IPS DF 19.7 (cell line): ENCODE results near the gene REXO1.

Experiments
- DNase-seq: peaks from one replicate; pipeline ENCODE4 v3.0.0-alpha.2; 2013; ENCODE audit warnings: low read depth, low spot score

REXO1 gene

DNA sequence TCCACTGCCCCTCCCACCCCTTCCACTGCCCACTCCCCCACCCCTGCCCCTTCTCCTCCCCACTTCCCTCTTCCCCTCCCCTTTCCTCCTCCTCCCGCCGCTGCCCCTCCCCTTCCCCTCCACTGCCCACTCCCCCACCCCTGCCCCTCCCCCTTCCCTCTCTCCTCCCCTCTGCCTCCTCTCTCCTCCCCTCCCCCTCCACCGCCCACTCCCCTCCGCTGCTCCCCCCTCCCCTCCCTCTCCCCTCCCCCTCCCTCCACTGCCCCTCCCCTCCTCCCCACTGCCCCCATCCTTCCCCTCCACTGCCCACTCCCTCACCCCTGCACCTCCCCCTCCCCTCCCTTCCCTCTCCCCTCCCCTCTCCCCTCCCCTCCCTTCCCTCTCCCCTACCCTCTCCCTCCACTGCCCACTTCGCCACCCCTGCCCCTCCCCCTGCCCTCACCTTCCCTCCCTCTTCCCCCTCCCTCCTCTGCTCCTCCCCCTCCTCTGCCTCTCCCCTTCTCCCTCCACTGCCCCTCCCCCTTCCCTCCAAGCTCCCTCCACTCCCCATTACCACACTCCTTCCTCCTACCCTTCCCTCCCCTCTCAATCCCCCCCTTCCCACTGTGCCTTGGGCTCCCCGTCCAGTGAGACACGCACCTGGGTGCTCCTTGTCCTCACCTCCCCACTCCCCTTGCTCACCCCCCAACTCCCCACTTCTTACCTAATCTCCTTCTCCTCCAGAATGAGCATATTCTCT, 58.1 kb downstream of the REXO1 start:
- DNase-seq, result no peak

- DNase-seq, result no peak
Observed at GRCh38 chr19:1789261-1790041, 58.8 kb downstream of the REXO1 start.

- DNase-seq, result no peak
Observed at GRCh38 chr19:1787116-1787515, 61.2 kb downstream of the REXO1 start.

GRCh38 chr19:1786668-1787067, 61.6 kb downstream of the REXO1 start:
- no peak for DNase-seq

GRCh38 chr19:1785310-1785709, 63.0 kb downstream of the REXO1 start:
- DNase-seq, result no peak

DNA sequence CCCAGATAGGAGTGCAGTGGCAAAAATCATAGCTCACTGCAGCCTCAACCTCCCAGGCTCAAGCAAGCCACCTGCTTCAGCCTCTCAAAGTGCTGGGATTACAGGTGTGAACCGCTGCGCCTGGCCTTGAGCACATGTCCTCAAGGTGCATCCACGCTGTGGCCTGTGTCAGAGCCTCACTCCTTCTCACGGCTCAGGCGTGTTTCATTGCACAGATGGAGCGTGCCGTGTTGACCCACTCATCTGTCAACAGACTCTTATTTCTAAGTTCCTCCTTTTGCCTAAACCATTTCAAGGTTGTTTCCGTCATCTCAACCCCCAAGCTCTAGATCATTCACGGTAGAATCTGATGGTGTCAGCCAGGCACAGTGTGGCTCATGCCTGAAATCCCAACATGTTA, 64.4 kb downstream of the REXO1 start:
- DNase-seq, result no peak

DNA sequence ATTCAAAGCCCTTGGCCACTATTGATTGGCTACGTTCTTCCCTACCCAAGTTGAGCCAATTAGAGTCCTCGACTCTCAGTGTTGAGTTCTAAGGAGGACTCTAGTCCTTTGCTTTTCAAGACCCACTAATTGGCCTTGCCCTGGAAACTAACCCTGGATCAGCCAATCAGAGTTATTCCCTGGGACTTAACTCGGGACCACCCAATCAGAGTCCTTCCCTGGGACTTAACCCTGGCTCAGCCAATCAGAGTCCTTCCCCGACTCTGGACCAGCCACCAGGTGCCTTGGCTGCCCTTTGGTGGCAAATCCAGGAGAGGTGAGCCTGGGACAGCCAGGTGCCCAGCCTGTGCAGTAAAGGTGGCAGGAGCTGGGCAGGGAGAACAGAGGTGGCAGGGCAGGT, 64.9 kb downstream of the REXO1 start:
- DNase-seq, result no peak

DNA sequence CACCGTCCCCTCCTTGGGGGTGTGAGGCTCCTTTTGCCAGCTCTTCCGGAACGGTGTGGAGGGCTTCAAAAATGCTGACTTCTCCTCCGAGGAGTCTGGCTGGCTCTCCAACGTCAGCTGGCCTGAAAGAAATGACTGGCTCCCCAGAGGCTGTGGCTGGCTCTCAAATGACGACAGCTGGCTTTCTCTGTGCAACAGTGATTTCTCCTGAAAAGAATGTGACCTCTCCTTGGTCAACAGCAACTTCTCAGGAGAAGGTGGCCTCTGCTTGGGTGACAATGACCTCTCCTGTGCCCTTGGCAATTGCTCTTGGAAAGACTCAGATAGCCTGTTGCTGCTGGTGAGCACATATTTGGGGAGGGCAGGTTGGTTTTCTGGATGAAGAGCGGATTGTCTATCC, 65.8 kb downstream of the REXO1 start:
- DNase-seq, result no peak

GRCh38 chr19:1780272-1780958, 67.9 kb downstream of the REXO1 start:
- no peak for DNase-seq

- no peak for DNase-seq
Observed at GRCh38 chr19:1779574-1779973, 68.7 kb downstream of the REXO1 start.

GRCh38 chr19:1777149-1777548, 71.1 kb downstream of the REXO1 start:
- DNase-seq, result no peak

GRCh38 chr19:1776606-1777147, 71.6 kb downstream of the REXO1 start:
- DNase-seq, result no peak

DNA sequence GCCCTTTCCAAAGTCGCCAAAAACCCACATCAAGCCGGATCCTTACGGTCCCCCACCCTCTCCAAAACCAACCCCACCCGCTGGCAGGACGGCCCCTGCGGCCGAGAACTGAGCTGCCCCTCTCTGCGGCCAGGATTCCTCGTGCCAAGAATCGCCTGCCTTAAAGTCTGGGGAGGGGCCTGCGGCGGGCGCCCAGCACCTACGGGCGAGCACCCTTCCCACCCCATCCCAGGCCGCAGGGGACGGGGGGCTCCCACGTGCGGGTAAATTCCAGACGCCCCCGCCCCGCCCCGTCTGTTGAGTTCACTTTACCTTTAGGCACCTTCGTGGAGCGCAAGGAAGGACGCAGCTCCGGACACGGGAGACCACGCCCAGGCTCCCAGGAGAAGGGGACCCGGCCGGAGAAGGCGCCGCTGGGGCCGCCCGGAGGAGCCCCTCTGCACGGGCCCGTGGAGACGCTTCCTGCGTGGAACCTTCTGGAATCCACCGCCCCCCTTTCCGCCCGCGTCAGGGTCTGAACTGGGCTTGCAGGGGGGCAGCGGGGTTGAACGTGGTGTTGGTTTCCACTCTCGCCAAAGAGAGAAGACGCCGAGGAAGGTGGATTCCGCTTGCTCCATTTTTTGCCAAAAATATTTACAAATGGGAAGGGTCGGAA, 72.2 kb downstream of the REXO1 start:
- DNase-seq, result no peak

DNA sequence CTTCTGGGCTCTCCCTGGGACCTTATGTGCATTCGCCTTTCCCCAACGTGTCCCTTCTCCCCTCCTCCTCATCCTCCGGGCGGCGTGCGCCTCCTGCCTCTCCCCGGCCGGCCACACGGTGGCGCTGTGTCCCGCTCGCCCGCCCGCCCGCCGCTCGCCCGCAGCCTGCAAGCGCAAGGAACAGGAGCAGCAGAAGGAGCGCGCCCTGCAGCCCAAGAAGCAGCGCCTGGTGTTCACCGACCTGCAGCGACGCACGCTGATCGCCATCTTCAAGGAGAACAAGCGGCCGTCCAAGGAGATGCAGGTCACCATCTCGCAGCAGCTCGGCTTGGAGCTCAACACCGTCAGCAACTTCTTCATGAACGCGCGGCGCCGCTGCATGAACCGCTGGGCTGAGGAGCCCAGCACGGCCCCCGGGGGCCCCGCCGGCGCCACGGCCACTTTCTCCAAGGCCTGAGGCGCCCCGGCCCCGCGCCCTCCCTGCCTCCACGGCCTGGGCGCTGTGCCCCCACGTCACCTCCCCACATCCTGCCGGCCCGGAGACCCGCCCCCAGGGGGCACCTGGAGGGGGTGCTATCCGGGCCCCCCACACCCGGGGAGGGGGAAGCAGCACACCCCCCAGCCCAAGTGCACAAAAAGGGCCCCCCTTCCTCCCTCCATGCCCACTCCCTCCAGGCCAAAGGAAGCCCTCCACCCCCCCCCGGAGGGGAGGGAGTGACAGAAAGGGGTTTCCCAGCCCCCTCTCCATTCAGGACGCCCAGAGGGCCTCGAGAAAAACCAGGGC, 73.1 kb downstream of the REXO1 start:
- DNase-seq, result no peak

DNA sequence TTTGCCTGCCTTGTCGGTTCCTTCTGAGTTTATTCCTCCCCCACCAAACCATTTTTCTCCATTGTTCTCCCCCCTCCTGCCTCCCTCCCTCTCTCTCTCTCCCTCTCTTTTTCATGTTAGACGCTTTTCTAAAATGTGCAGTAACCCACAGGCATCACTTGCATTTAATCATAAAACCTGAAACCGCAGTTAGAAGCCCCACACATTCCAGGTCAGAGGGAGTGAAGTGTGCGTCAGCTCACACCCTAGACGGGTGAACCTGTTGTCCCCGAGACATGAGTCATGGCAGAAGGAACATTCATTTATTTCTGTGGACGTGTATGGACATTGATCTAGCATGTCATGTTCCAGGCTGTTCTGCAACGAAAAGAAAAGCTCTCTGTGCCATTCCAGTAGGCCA, 75.1 kb downstream of the REXO1 start:
- DNase-seq, result no peak

- DNase-seq, result no peak
Observed at GRCh38 chr19:1770866-1771576, 77.3 kb downstream of the REXO1 start.

DNA sequence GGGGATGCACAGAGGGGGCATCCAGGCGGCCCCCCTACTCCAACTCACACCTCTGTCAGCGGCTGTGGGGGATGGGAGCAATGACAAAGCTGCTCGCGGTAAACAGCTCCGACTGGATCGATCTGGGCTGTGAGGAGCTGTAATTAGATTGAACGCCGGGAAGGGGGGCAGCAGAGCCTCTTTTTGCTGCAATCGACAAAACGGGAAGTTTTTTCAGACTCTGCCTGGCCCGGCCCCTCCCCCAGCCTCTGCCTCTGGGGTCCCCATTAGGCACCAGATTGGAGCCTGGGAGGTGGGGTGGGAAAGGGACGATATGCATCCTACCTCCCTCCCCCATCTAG, 78.7 kb downstream of the REXO1 start:
- DNase-seq, result no peak

DNA sequence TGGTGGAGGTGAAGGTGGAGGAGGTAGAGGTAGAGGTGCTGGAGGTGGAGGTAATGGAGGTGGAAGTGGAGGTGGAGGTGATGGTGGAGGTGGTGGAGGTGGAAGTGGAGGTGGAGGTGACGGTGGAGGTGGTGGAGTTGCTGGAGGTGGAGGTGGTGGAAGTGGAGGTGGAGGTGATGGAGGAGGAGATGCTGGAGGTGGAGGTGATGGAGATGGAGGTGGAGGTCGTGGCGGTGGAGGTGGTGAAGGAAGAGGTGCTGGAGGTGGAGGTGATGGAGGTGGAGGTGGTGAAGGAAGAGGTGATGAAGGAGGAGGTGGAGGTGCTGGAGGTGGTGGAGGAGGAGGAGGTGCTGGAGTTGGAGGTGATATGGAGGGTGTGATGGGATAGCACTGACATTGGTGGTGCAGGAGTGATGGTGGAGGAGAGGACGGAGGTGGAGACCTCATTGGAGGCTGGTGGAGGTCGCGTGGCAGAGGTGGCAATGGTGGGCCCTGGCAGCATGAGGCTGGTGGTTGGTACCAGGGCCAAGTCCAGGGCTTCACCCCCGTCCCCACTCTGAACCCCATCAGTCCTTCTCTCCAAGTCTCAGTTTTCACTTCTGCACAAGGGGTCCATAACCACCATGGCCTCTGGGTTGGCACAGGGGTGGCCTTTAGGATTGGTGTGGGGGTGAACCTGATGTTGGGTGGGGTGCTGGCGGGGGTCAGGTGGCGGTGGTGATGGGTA, 79.2 kb downstream of the REXO1 start:
- no peak for DNase-seq

DNA sequence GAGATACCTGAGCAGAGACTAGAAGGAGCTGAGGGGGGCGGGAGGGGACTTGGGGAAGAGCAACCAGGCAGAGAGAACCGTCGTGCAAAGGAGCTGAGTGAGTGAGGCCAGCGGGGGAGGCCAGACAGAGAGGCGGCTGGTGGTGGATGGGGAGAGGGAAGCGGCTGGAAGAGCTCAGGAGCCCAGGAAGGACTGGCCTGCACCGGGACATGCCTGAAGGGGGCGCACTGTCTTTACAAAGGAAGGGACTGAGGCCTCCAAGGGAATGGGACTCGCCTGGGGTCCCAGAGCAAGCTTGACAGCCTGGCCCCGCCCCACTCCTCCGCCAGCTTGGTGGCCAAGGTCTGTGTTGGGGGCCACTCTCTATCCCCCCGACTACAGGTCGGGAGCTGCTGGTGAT, 80.0 kb downstream of the REXO1 start:
- no peak for DNase-seq

GRCh38 chr19:1767464-1767933, 80.8 kb downstream of the REXO1 start:
- DNase-seq, result no peak
